ENCODE measurements around the gene FNDC5. TPM values are rescaled to one million over a fixed set of nuclear protein-coding genes. Genes with fewer than 3 reads are reported as not detected.

Gene FNDC5
- total RNA-seq = 2.0 and 3.2 TPM in 2 replicates
- long read RNA-seq = 0 reads

DNA sequence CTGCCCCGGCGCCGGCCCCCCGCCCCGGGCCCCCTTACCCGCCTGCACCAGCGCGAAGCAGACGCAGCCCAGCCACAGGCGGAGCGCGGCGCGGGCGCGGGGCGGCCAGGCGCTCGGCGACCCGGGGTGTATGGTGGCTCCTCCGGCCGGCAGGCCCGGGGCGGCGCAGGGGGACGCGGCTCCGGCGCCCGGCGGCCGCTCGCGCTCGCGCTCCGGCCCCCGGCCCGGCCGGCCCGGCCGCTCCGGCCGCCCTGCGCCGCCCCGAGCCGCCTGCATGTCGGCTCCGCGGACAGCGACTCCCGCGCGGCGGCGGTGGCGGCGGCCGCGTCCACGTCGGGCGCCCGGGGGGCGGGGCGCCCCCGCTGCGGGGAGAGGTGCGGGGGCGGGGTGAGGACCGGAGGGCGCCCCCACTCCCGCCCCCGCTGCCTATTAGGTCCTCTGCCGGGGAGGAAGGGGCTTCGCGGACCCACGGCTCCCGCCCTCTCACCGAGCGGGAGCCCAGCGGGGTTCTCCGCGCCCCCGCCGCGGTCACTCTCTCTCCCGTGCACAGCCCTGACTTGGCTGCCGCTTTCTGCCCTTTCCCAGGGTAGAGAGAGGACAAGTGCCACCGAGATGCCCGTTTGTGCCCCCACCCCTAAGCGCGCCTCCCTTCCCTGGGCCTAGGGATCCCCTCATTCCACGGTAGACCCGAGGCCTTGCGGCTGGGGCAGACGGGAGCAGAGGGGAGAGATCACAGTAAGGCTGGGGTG is at the start of gene FNDC5:
Gene FNDC5 (minus strand): TSS at position 298 of the 749 bp plus-strand sequence.
- Mint-ChIP-seq H3K27ac (ENCODE audit: unreplicated experiment) (peak within 1 kb of the TSS; percentile 52), H3K4me3 (ENCODE audit: unreplicated experiment) (peak within 1 kb of the TSS; percentile 72), H3K4me1 (ENCODE audit: unreplicated experiment) (peaks cover 33% of the 10 kb centered on the region), H3K9me3 (ENCODE audit: unreplicated experiment) (no peaks in the 10 kb centered on the region), H3K36me3 (ENCODE audit: unreplicated experiment) (peaks cover 3% of the 10 kb centered on the region), H3K27me3 (ENCODE audit: unreplicated experiment) (peaks cover 6% of the 10 kb centered on the region)
- DNase-seq (ENCODE audit: extremely low spot score, unreplicated experiment) = no peak
- TF ChIP-seq CTCF (IDR thresholded peaks at IDR 0.05) = no peak

DNA sequence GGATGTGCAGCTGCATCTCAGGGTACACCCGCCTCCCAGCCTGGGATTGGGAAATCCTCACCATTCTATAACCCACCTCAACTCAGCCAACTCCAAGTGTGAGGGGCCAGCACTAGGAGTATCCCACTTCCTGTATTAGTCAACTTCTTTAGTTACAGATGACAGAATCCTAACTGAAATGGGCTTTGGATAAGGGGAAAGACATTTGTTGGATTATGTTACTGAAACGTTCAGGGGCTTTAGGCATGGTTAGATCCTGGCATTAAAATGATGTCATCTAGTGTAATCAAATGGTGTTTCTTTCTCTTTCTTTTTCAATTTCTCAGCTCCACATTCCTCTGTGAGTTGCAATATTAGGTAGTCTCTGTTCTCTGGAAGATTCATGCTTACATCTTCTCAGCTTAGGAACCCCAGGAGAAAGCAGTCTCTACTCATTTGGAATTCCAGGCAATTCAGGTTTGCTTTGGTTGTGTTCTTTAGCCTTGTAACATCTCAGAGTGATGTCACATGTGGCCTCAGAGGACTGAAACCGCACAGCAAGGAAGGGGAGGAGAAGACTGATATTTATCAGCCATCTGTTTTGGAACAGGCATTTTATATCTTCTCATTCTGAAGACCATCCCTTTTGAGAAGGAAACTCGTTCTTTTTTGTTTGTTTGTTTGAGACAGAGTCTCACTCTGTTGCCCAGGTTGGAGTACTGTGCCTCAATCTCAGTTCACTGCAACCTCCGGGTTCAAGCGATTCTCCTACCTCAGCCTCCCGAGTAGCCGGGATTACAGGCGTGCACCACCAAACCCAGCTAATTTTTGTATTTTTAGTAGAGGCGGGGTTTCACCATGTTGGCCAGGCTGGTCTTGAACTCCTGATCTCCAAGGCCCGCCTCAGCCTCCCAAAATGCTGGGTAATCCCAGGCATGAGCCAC is 49.4 kb upstream of the FNDC5 start:
- DNase-seq (ENCODE audit: extremely low spot score, unreplicated experiment) = no peak
- peaks cover 14% of the 10 kb centered on the region for H3K4me1 Mint-ChIP-seq (ENCODE audit: unreplicated experiment)
- no peak overlapping the region for H3K27ac Mint-ChIP-seq (ENCODE audit: unreplicated experiment)
- peaks cover 14% of the 10 kb centered on the region for H3K27me3 Mint-ChIP-seq (ENCODE audit: unreplicated experiment)
- no peak overlapping the region for H3K4me3 Mint-ChIP-seq (ENCODE audit: unreplicated experiment)
- TF ChIP-seq CTCF (IDR thresholded peaks at IDR 0.05) = no peak
- H3K9me3 Mint-ChIP-seq (ENCODE audit: unreplicated experiment) = no peaks in the 10 kb centered on the region
- H3K36me3 Mint-ChIP-seq (ENCODE audit: unreplicated experiment) = no peaks in the 10 kb centered on the region

DNA sequence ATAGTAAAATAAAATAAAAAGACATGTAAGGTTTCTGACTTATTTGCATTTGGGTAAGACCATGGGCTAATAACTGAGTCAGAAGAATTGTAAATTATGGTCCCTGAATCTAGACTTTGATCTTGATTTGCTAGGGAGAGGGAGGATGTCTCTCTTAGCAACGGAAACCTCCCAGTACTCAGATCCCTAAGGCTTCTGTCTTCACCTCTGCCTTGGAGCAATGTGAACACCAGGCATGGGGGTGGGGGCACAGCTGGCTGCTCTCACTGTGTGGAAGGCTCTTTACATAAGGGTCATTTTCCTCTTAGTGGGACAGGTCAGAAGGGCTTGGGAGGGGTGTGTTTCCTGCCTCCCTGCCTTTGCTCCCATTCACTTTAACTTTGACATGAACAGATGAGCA is 47.5 kb upstream of the FNDC5 start:
- no peak overlapping the region for H3K4me3 Mint-ChIP-seq (ENCODE audit: unreplicated experiment)
- H3K9me3 Mint-ChIP-seq (ENCODE audit: unreplicated experiment) = no peaks in the 10 kb centered on the region
- no peak overlapping the region for H3K27ac Mint-ChIP-seq (ENCODE audit: unreplicated experiment)
- DNase-seq (ENCODE audit: extremely low spot score, unreplicated experiment) = no peak
- no peaks in the 10 kb centered on the region for H3K36me3 Mint-ChIP-seq (ENCODE audit: unreplicated experiment)
- H3K27me3 Mint-ChIP-seq (ENCODE audit: unreplicated experiment) = no peaks in the 10 kb centered on the region
- TF ChIP-seq CTCF (IDR thresholded peaks at IDR 0.05) = no peak
- H3K4me1 Mint-ChIP-seq (ENCODE audit: unreplicated experiment) = peaks cover 9% of the 10 kb centered on the region

DNA sequence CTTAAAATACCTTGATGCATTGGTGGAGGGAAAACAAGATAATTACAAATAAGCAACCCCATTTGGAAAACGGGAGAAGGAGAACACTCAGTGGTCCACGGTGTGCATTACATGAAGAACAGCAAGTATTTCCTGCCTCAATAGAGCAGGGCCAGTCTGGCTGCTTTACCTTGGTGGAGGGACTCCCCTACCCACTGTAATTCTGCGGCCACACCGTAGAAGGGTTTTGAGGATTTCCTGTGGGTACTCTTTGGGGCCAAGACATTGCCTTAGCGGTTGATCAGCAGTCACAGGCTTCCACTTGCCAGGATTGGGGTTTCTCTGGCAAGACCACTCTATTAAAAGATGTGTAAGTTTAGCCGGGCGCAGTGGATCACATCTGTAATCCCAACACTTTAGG is 46.8 kb upstream of the FNDC5 start:
- Mint-ChIP-seq H3K27me3 (ENCODE audit: unreplicated experiment) (no peaks in the 10 kb centered on the region), H3K4me3 (ENCODE audit: unreplicated experiment) (no peak overlapping the region), H3K27ac (ENCODE audit: unreplicated experiment) (no peak overlapping the region), H3K9me3 (ENCODE audit: unreplicated experiment) (no peaks in the 10 kb centered on the region), H3K4me1 (ENCODE audit: unreplicated experiment) (peaks cover 9% of the 10 kb centered on the region), H3K36me3 (ENCODE audit: unreplicated experiment) (no peaks in the 10 kb centered on the region)
- TF ChIP-seq CTCF (IDR thresholded peaks at IDR 0.05) = no peak
- no peak for DNase-seq (ENCODE audit: extremely low spot score, unreplicated experiment)

All from osteocyte (in vitro differentiated cells).